GM21360 (cell line): ENCODE results near the gene ZGLP1.

Experiments used
- ATAC-seq: cut with Tn5 transposase; IDR thresholded peaks from one replicate; pipeline ENCODE4 v1.9.1; 2021; ENCODE audit warnings: mild to moderate bottlenecking, moderate library complexity; ENCODE audit not compliant: unreplicated experiment

ZGLP1 gene

GRCh38 chr19:10295305-10295846 lies 14.2 kb downstream of the ZGLP1 start:
- no peak for ATAC-seq

- ATAC-seq, result no peak
Observed at GRCh38 chr19:10294368-10294697, 15.3 kb downstream of the ZGLP1 start.

GRCh38 chr19:10293637-10294367 lies 15.8 kb downstream of the ZGLP1 start:
- no peak for ATAC-seq

- ATAC-seq, result no peak
Observed at GRCh38 chr19:10292789-10293636, 16.6 kb downstream of the ZGLP1 start.

GRCh38 chr19:10292206-10292788 lies 17.3 kb downstream of the ZGLP1 start:
- peak; percentile 55 for ATAC-seq

DNA sequence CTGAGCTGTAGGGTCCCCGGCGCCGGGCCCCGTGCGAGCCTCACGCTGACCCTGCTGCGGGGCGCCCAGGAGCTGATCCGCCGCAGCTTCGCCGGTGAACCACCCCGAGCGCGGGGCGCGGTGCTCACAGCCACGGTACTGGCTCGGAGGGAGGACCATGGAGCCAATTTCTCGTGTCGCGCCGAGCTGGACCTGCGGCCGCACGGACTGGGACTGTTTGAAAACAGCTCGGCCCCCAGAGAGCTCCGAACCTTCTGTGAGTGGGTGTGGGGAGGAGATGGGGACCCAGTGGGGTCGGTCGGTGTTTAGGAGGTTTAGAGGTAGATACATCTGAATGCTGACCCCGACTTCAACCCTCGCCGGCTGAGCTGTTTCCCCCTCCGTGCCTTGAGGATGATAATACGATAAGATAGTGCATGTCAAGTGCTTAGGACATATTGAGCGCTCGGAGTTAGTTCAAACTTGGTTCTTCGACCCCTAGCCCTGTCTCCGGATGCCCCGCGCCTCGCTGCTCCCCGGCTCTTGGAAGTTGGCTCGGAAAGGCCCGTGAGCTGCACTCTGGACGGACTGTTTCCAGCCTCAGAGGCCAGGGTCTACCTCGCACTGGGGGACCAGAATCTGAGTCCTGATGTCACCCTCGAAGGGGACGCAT lies 17.9 kb downstream of the ZGLP1 start:
- no peak for ATAC-seq

GRCh38 chr19:10290876-10291553 lies 18.6 kb downstream of the ZGLP1 start:
- ATAC-seq, result no peak

GRCh38 chr19:10290357-10290875 lies 19.2 kb downstream of the ZGLP1 start:
- ATAC-seq, result no peak

DNA sequence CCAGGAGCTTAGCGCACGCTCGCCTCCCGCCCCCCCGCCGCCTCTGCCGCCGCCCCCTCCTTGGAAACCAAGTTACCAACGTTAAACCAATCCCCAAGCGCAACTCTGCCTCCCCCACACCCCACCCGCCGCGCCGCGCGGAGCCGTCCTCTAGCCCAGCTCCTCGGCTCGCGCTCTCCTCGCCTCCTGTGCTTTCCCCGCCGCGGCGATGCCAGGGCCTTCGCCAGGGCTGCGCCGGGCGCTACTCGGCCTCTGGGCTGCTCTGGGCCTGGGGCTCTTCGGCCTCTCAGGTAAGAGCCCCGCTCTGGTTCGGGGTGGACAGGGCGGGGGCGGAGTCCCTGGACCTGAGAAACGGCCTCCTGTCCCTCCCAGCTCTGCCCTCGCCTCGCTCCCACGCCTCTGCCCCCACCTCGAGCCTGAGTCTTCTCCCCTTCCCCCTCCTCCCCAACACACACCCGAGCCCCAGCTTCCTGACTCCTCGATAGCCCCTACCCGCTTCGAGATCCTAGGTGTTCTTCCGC lies 19.7 kb downstream of the ZGLP1 start, which contains the start of gene ICAM5:
ICAM5 (plus strand) TSS at position 117 of the 521 bp plus-strand sequence; CDS start at position 209, 92 bp downstream.
- ATAC-seq, result no peak

GRCh38 chr19:10289167-10289835 lies 20.3 kb downstream of the ZGLP1 start:
- no peak for ATAC-seq

DNA sequence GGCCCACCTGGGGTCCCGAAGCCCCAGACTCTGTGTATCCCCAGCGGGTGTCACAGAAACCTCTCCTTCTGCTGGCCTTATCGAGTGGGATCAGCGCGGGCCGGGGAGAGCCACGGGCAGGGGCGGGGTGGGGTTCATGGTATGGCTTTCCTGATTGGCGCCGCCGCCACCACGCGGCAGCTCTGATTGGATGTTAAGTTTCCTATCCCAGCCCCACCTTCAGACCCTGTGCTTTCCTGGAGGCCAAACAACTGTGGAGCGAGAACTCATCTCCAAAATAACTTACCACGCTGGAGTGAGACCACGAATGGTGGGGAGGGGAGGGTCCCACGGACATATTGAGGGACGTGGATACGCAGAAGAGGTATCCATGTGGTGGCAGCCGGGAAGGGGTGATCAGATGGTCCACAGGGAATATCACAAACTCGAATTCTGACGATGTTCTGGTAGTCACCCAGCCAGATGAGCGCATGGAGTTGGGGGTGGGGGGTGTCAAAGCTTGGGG lies 20.9 kb downstream of the ZGLP1 start:
- no peak for ATAC-seq

DNA sequence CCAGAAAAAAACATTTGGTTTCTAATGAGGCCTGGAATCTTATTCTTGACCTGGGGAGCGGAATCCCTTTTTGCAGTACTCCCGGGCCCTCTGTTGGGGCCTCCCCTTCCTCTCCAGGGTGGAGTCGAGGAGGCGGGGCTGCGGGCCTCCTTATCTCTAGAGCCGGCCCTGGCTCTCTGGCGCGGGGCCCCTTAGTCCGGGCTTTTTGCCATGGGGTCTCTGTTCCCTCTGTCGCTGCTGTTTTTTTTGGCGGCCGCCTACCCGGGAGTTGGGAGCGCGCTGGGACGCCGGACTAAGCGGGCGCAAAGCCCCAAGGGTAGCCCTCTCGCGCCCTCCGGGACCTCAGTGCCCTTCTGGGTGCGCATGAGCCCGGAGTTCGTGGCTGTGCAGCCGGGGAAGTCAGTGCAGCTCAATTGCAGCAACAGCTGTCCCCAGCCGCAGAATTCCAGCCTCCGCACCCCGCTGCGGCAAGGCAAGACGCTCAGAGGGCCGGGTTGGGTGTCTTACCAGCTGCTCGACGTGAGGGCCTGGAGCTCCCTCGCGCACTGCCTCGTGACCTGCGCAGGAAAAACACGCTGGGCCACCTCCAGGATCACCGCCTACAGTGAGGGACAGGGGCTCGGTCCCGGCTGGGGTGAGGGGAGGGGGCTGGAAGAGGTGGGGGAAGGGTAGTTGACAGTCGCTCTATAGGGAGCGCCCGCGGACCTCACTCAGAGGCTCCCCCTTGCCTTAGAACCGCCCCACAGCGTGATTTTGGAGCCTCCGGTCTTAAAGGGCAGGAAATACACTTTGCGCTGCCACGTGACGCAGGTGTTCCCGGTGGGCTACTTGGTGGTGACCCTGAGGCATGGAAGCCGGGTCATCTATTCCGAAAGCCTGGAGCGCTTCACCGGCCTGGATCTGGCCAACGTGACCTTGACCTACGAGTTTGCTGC lies 22.5 kb downstream of the ZGLP1 start, which contains the start of gene ICAM4:
ICAM4 (plus strand) TSS at position 153 of the 935 bp plus-strand sequence; CDS start at position 211, 58 bp downstream.
- no peak for ATAC-seq

DNA sequence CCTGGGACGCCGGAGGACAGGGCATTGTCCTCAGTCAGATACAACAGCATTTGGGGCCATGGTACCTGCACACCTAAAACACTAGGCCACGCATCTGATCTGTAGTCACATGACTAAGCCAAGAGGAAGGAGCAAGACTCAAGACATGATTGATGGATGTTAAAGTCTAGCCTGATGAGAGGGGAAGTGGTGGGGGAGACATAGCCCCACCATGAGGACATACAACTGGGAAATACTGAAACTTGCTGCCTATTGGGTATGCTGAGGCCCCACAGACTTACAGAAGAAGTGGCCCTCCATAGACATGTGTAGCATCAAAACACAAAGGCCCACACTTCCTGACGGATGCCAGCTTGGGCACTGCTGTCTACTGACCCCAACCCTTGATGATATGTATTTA lies 24.2 kb downstream of the ZGLP1 start:
- ATAC-seq, result no peak

DNA sequence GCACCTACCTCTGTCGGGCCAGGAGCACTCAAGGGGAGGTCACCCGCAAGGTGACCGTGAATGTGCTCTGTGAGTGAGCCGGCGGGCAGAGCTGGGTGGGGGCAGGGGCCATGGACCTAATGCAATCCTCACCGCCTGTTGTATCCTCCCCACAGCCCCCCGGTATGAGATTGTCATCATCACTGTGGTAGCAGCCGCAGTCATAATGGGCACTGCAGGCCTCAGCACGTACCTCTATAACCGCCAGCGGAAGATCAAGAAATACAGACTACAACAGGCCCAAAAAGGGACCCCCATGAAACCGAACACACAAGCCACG lies 24.7 kb downstream of the ZGLP1 start:
- ATAC-seq, result no peak

- no peak for ATAC-seq
Observed at GRCh38 chr19:10284065-10284959, 25.3 kb downstream of the ZGLP1 start.

DNA sequence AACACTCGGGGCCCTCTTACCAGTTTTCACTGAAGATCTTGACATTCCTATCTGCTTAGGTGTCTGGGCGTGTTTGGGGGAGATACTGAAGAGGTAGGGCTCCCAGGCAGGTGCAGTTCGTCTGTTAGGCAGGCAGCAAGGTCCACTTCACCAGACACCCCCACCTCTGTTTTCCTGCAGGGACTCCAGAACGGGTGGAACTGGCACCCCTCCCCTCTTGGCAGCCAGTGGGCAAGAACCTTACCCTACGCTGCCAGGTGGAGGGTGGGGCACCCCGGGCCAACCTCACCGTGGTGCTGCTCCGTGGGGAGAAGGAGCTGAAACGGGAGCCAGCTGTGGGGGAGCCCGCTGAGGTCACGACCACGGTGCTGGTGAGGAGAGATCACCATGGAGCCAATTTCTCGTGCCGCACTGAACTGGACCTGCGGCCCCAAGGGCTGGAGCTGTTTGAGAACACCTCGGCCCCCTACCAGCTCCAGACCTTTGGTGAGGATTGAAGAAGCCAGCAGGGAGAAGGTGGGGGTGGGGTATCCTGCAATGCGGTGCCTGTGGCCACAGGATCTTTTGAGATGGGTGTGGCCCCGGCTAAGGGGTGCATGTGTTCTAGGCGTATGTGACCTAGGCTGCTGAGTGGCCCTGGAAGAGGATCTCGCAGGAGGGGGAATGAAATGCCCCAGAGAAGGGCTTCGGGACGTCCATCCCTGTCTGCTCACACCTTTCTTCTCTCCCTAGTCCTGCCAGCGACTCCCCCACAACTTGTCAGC lies 26.1 kb downstream of the ZGLP1 start:
- ATAC-seq, result no peak
